Measurements from ENCODE around the gene LRIG1.
A peak's percentile ranks its signal among the peaks of the same experiment; 100 is the strongest.

Gene LRIG1

GRCh38 chr3:66381626-66382025 is 119.2 kb downstream of the LRIG1 start:
- DNase-seq = no peak

GRCh38 chr3:66380200-66380932 is 120.5 kb downstream of the LRIG1 start:
- no peak for DNase-seq

GRCh38 chr3:66379565-66379964 is 121.3 kb downstream of the LRIG1 start:
- DNase-seq = no peak

- peak; percentile 38 for DNase-seq
These were observed 122.6 kb downstream of the LRIG1 start for GRCh38 chr3:66378256-66378655.

- no peak for DNase-seq
These were observed 123.0 kb downstream of the LRIG1 start for GRCh38 chr3:66377800-66378199.

GRCh38 chr3:66376568-66376967 is 124.3 kb downstream of the LRIG1 start:
- peak; percentile 59 for DNase-seq

- DNase-seq = peak; percentile 29
These were observed 128.0 kb downstream of the LRIG1 start for GRCh38 chr3:66372681-66373350.

GRCh38 chr3:66371432-66371831 is 129.4 kb downstream of the LRIG1 start:
- no peak for DNase-seq

- no peak for DNase-seq
These were observed 130.6 kb downstream of the LRIG1 start for GRCh38 chr3:66370179-66370578.

GRCh38 chr3:66367979-66368378 is 132.8 kb downstream of the LRIG1 start:
- no peak for DNase-seq

- DNase-seq = no peak
These were observed 134.1 kb downstream of the LRIG1 start for GRCh38 chr3:66366747-66367146.

- no peak for DNase-seq
These were observed 135.7 kb downstream of the LRIG1 start for GRCh38 chr3:66365080-66365479.

GRCh38 chr3:66363148-66363547 is 137.7 kb downstream of the LRIG1 start:
- peak; percentile 39 for DNase-seq

GRCh38 chr3:66362541-66362941 is 138.3 kb downstream of the LRIG1 start:
- peak; percentile 68 for DNase-seq

GRCh38 chr3:66361356-66361755 is 139.5 kb downstream of the LRIG1 start:
- peak; percentile 36 for DNase-seq

GRCh38 chr3:66355997-66356396 is 144.8 kb downstream of the LRIG1 start:
- DNase-seq = no peak

GRCh38 chr3:66355394-66355793 is 145.4 kb downstream of the LRIG1 start:
- DNase-seq = no peak

- DNase-seq = no peak
These were observed 146.8 kb downstream of the LRIG1 start for GRCh38 chr3:66354001-66354400.

- peak; percentile 73 for DNase-seq
These were observed 147.3 kb downstream of the LRIG1 start for GRCh38 chr3:66353530-66353929.

- DNase-seq = no peak
These were observed 147.8 kb downstream of the LRIG1 start for GRCh38 chr3:66353039-66353438.

- peak; percentile 74 for DNase-seq
These were observed 150.2 kb downstream of the LRIG1 start for GRCh38 chr3:66350601-66351000.

GRCh38 chr3:66348704-66349103 is 152.1 kb downstream of the LRIG1 start:
- no peak for DNase-seq

- DNase-seq = no peak
These were observed 155.8 kb downstream of the LRIG1 start for GRCh38 chr3:66344848-66345578.

- no peak for DNase-seq
These were observed 156.4 kb downstream of the LRIG1 start for GRCh38 chr3:66344391-66344811.

Measured in fibroblast of upper back skin (primary cell).